Activated CD8-positive, alpha-beta memory T cell treated with anti-CD3 and anti-CD28 coated beads for 1 hour (primary cell): ENCODE results near the gene SETD3.

Source experiments
- DNase-seq, 2 donors: peaks; one replicate each; pipeline ENCODE4 v3.0.0-alpha.2; 2020; ENCODE audit warnings: low read depth in 1 of 2; ENCODE audit errors: extremely low read depth in 1 of 2

The SETD3 gene

GRCh38 chr14:99426265-99426664, 54.4 kb downstream of the SETD3 start:
- DNase-seq: no peak

- DNase-seq: no peak
These were observed 55.4 kb downstream of the SETD3 start for GRCh38 chr14:99425272-99425681.

- DNase-seq: no peak
These were observed 56.3 kb downstream of the SETD3 start for GRCh38 chr14:99424306-99424877.

DNA sequence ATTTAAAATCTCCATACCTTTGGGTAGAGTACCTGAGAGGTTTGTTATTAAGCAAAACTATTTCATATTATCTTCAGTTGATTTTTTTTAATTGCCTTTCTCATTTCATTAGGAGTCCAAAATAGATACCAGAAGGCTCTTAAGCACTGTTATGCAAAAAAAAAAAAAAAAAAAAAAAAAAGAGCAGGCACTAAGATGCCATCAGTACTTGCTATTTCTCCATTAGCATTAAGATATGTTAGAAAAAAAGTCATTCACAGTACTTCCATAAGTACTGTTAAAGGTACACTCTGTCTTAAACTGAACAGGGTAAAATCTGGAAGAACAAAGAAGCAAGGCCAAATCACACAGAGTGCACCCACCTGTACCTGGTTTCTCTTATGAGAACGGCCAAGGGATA, 57.2 kb downstream of the SETD3 start:
- DNase-seq: no peak

DNA sequence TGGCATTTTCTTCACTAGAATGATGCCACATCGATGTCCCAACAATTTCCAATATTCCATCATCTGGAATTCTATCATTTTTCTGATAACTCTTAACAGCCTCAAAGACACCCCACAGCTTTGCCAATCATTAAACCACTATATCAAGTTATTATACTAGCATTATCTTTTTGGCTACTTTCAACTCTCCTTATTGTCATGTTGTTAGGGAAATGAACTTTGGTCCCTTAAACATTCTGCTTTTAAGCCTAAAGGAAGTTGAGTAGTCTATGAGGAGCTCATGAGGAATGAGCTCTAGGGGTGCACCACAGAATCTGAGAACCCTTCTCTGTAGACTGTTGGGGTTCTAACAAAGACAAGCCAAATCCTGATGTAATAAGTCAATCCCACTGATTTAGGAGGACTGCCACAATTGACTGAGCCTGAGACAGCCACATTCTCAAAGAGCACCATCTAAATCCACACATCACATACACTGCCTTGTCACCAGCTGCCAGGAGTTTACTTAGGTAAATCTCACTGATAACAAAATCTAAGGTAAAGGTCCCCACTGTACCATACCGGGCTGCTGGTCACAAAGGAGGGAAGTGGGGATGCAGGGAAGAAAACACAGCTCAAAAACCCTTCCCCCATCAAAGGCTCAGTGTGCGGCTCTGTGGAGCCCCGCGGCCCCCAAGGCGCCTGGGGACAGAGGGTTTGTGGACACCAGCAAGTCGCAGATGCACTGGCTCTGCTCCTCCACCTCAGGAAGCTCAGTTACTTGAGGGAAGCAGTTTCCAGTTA, 58.2 kb downstream of the SETD3 start:
- DNase-seq: no peak

- DNase-seq: no peak
These were observed 59.9 kb downstream of the SETD3 start for GRCh38 chr14:99420711-99421110.

- DNase-seq: no peak
These were observed 60.8 kb downstream of the SETD3 start for GRCh38 chr14:99419905-99420304.

GRCh38 chr14:99418242-99418641, 62.4 kb downstream of the SETD3 start:
- no peak for DNase-seq

DNA sequence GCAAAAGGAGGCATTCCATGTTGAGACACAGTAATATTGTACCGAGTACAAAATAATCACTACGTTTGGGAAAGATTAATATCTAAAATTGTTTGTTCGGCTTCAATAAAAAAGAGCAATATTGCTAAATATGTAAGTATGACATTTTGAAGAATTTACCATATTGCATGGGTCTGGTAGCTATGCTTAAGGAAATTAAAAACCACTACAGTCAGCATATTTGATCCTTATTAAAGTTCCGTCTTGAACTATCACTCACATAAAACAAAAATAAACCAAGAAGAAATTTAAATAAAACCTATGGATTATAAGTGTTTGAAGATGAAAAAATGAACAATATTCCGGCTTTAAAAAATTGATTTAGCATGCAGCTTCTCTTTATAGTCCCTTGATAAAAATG, 63.8 kb downstream of the SETD3 start:
- no peak for DNase-seq

DNA sequence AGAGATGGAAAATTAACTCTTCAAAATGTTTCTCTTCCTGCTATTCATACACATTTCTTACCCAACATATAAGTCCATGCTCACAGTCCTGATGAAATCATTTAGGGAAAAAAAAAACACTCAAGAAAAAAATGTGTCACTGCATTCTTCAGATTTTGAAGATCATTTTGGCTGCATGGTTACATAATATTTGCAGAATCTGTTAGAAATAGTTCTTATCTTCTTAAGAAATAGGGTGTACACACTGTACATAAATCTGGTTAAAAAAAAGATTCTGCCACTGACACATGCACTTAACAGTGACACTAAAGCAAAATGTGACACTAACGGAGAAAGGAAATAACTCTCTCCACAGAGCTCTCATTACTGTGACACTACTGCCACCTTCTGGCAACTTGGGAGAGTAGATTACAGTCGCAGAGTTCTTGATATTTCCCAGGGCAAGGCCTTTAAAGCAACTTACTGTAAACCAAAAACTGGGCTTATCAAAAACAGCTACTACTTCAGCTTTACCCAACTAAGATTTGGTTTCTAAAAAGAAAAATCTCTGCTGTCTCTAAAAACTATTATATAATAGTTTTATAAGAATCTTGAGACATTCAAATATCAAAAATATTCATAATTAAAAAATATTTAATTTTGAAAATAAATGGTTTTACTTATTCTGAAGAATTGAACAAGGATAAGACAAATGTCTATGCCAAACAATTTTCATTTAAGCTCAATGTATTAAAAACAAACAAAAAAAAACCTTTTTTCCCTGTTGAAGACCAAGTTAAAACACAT, 65.0 kb downstream of the SETD3 start:
- DNase-seq: peak; percentile 19 to 26

GRCh38 chr14:99413911-99414310, 66.7 kb downstream of the SETD3 start:
- no peak for DNase-seq

GRCh38 chr14:99413172-99413571, 67.5 kb downstream of the SETD3 start:
- DNase-seq: no peak

GRCh38 chr14:99412117-99413061, 68.3 kb downstream of the SETD3 start:
- no peak for DNase-seq

GRCh38 chr14:99410019-99410418, 70.6 kb downstream of the SETD3 start:
- DNase-seq: no peak

DNA sequence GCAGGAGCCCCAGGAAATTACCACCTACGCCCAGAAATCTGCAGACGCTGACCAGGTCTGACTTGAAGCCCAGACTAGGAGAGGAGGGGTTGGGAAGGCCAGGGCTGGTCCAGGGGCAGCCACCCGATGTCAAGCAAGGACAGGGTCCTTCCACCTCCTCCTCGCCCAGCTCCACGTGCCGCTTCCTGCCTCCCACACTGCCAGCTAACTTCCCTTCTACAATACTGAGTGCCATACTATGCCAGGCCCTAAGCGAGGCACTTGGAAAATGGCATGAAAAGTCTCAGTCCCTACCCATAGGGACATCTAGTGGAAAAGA, 71.7 kb downstream of the SETD3 start:
- DNase-seq: no peak

- DNase-seq: no peak
These were observed 72.2 kb downstream of the SETD3 start for GRCh38 chr14:99408286-99408970.

DNA sequence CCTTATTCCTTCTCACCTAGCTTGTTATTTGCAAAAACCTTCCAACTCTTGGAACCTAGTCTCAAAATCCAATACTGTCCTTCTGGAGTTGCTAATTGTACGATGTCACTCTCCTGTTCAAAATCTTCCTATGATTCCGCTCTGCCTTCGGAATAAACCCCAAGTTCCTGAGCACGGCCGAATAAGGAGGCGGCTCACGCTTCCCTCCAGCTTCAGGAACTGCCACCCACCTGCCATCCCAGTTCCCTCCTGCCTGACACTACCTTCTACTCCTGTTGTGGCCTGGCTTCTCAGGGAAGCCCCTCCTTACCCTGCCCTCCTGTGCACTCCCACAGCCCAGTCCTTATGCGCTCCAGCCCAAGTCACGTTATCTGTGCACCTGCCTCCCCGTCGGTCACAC, 73.2 kb downstream of the SETD3 start:
- DNase-seq: no peak

GRCh38 chr14:99402950-99403349, 77.7 kb downstream of the SETD3 start:
- no peak for DNase-seq

GRCh38 chr14:99402285-99402648, 78.4 kb downstream of the SETD3 start:
- DNase-seq: no peak

DNA sequence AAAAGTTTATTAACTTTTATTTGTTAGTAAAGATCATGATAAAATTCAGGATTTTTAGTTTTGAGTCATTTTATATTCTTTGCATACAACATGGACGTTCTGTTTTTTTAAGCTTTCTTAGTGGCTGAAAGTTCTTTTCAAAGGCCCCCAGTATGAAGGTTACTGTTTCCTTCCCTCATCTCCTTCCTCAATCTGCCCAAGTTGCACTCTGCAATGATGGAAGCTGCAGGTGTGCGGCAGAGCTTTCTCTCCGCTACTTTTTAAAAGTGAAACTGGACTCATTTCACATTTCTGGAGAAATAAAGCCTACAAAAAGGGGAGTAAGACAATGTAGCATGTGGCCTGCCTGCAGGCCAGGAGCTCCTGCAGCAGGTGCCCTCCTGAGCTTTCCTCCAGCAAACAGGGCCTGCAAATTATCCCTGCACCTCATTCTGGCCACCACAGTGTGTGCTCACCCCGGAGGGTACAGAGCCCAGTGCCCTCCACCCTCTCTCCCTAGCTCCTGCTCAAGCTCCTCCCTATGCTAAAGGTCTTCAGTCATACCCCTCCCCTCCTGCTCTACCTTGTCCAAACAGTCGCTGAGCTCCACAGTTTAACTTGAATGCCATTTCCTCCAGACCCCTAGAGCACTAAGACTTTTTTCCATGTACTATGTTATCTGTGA, 78.9 kb downstream of the SETD3 start:
- DNase-seq: no peak
